H1 (cell line): ENCODE results near the gene HK1. TPM values are rescaled to one million over a fixed set of nuclear protein-coding genes. Genes with fewer than 3 reads are reported as not detected.
"Not testable (repeated sequence)": the region's sequence is repeated elsewhere in the genome, so short reads cannot be mapped to it uniquely, and the experiment has no call there.

Source experiments
- CTCF ChIA-PET: fragments of 300-600 bp; sonication (Branson Sonifier 250); formaldehyde crosslinking; loops from one replicate; lab custom pipeline; 2021; ENCODE audit not compliant: partially characterized antibody; lab: Charles Lee
- POLR2A ChIA-PET: fragments of 300-600 bp; sonication (Branson Sonifier 250); formaldehyde crosslinking; loops from one replicate; lab custom pipeline; 2021; ENCODE audit warnings: inconsistent platforms; ENCODE audit not compliant: partially characterized antibody; lab: Charles Lee
- DNase-seq, 2 experiments: peaks; one replicate each; pipeline versions ENCODE4 v3.0.0 to v3.0.0-alpha.2; 2010 to 2022; ENCODE audit warnings: low spot score in 2 of 2, low read depth in 1 of 2, mixed read lengths in 1 of 2
- FAIRE-seq: peaks from 2 replicates; lab custom pipeline; 2011; peaks lifted over from hg19 to GRCh38; lab: Jason Lieb, UNC
- H2AFZ ChIP-seq: 2 replicates; pipeline ENCODE4 v1.8.1; 2012; ENCODE audit warnings: low read length, inconsistent platforms
- H2AK5ac ChIP-seq: 2 replicates; pipeline ENCODE4 v1.6.1; 2013; ENCODE audit warnings: low read depth, low read length
- H2BK120ac ChIP-seq: replicated peaks from 2 replicates; pipeline ENCODE3; 2013; ENCODE audit warnings: low read depth, low read length, inconsistent platforms
- H2BK12ac ChIP-seq: 2 replicates; pipeline ENCODE4 v1.6.1; 2013; ENCODE audit warnings: low read depth, low read length
- H2BK15ac ChIP-seq: 2 replicates; pipeline ENCODE4 v1.6.1; 2013; ENCODE audit warnings: low read length
- H2BK20ac ChIP-seq: 2 replicates; pipeline ENCODE4 v1.6.1; 2013; ENCODE audit warnings: low read length
- H2BK5ac ChIP-seq: 2 replicates; pipeline ENCODE4 v1.6.1; 2013; ENCODE audit warnings: low read depth, low read length
- H3K14ac ChIP-seq: 2 replicates; pipeline ENCODE4 v1.6.1; 2013; ENCODE audit warnings: inconsistent platforms; ENCODE audit not compliant: insufficient read length
- H3K18ac ChIP-seq: 2 replicates; pipeline ENCODE4 v1.6.1; 2013; ENCODE audit warnings: low read length; ENCODE audit errors: extremely low read depth
- H3K23ac ChIP-seq: 2 replicates; pipeline ENCODE4 v1.6.1; 2013; ENCODE audit warnings: inconsistent platforms; ENCODE audit not compliant: insufficient read length
- H3K23me2 ChIP-seq: 2 replicates; pipeline ENCODE4 v1.6.1; 2013; ENCODE audit warnings: low read depth, low read length
- H3K27ac ChIP-seq: 2 replicates; pipeline ENCODE4 v1.6.1; 2011; ENCODE audit warnings: low read depth, low read length, inconsistent platforms
- H3K27me3 ChIP-seq, 4 experiments: replicated peaks in 1 of 4; 1 replicate in 1 of 4; 2 replicates in 3 of 4; pipeline versions ENCODE4 v1.6.1 to v1.8.1; 2011 to 2013; ENCODE audit warnings: low read length in 3 of 4, mild to moderate bottlenecking in 3 of 4, inconsistent platforms in 2 of 4, mixed read lengths in 2 of 4, moderate library complexity in 1 of 4; ENCODE audit not compliant: control insufficient read depth in 3 of 4, insufficient read depth in 3 of 4; ENCODE audit errors: extremely low read depth in 1 of 4
- H3K36me3 ChIP-seq, 4 experiments: 2 replicates each; pipeline versions ENCODE4 v1.6.1 to v1.8.1; 2011 to 2013; ENCODE audit warnings: mild to moderate bottlenecking in 4 of 4, low read length in 3 of 4, moderate library complexity in 2 of 4, control low read depth in 1 of 4, inconsistent platforms in 1 of 4; ENCODE audit not compliant: insufficient read depth in 4 of 4, control insufficient read depth in 2 of 4
- H3K4ac ChIP-seq: replicated peaks from 2 replicates; pipeline ENCODE3; 2013; ENCODE audit warnings: low read length, low read depth, mixed read lengths, inconsistent platforms; ENCODE audit not compliant: insufficient read length
- H3K4me1 ChIP-seq, 4 experiments: replicated peaks in 1 of 4; 1 replicate in 1 of 4; 2 replicates in 3 of 4; pipeline versions ENCODE4 v1.6.1 to v1.8.1; 2011 to 2013; ENCODE audit warnings: low read length in 3 of 4, inconsistent platforms in 2 of 4, mixed read lengths in 1 of 4; ENCODE audit not compliant: insufficient read depth in 4 of 4, control insufficient read depth in 3 of 4
- H3K4me2 ChIP-seq, 2 experiments: 2 replicates each; pipeline versions ENCODE4 v1.6.1 to v1.8.1; 2011 to 2013; ENCODE audit warnings: low read depth in 2 of 2, low read length in 2 of 2, control low read depth in 1 of 2, inconsistent platforms in 1 of 2, mild to moderate bottlenecking in 1 of 2; ENCODE audit not compliant: insufficient read depth in 1 of 2
- H3K4me3 ChIP-seq, 4 experiments: fragments of 200-600, 300-600 bp in 1 of 4; sonication (generic), shearing (Covaris generic), sonication (Bioruptor Twin) in 1 of 4; 2 replicates each; pipeline versions ENCODE4 v1.5.1 to v1.8.1; 2011 to 2016; ENCODE audit warnings: low read length in 4 of 4, low read depth in 3 of 4, control low read depth in 2 of 4, inconsistent platforms in 2 of 4, mild to moderate bottlenecking in 2 of 4, mixed read lengths in 1 of 4, moderate library complexity in 1 of 4; ENCODE audit not compliant: insufficient read depth in 2 of 4; ENCODE audit errors: extremely low read depth in 1 of 4
- H3K56ac ChIP-seq: replicated peaks from 2 replicates; pipeline ENCODE3; 2013; ENCODE audit warnings: low read depth, mild to moderate bottlenecking, mixed read lengths, low read length, inconsistent platforms; ENCODE audit not compliant: insufficient read length
- H3K79me1 ChIP-seq: 2 replicates; pipeline ENCODE4 v1.6.1; 2013; ENCODE audit warnings: low read depth, low read length, control low read depth
- H3K79me2 ChIP-seq, 2 experiments: 2 replicates each; pipeline versions ENCODE4 v1.6.1 to v1.8.1; 2012 to 2013; ENCODE audit warnings: low read length in 2 of 2, mild to moderate bottlenecking in 2 of 2, inconsistent platforms in 1 of 2; ENCODE audit not compliant: insufficient read depth in 2 of 2, control insufficient read depth in 1 of 2
- H3K9ac ChIP-seq, 4 experiments: replicated peaks in 1 of 4; 1 replicate in 1 of 4; 2 replicates in 3 of 4; pipeline versions ENCODE4 v1.6.1 to v1.8.1; 2011 to 2013; ENCODE audit warnings: low read depth in 3 of 4, low read length in 3 of 4, control low read depth in 2 of 4, mild to moderate bottlenecking in 2 of 4, moderate library complexity in 2 of 4, inconsistent platforms in 1 of 4; ENCODE audit errors: extremely low read depth in 1 of 4
- H3K9me3 ChIP-seq, 2 experiments: 2 replicates each; pipeline versions ENCODE4 v1.6.1 to v1.8.1; 2012 to 2013; ENCODE audit warnings: mild to moderate bottlenecking in 2 of 2, moderate library complexity in 2 of 2, control low read depth in 1 of 2, inconsistent platforms in 1 of 2, low read depth in 1 of 2, low read length in 1 of 2, mixed read lengths in 1 of 2; ENCODE audit not compliant: insufficient read depth in 2 of 2
- H4K20me1 ChIP-seq, 2 experiments: replicated peaks in 1 of 2; 2 replicates each; pipeline versions ENCODE3 to v1.8.1; 2011 to 2013; ENCODE audit warnings: inconsistent platforms in 2 of 2, low read length in 2 of 2, mild to moderate bottlenecking in 1 of 2; ENCODE audit not compliant: insufficient read depth in 2 of 2, control insufficient read depth in 1 of 2
- H4K5ac ChIP-seq: 2 replicates; pipeline ENCODE4 v1.6.1; 2013; ENCODE audit warnings: low read length, low read depth, mixed read lengths, inconsistent platforms; ENCODE audit not compliant: insufficient read length
- H4K8ac ChIP-seq: 2 replicates; pipeline ENCODE4 v1.8.0; 2013; ENCODE audit warnings: mild to moderate bottlenecking, moderate library complexity, low read length, inconsistent platforms; ENCODE audit not compliant: insufficient read depth; ENCODE audit errors: extremely low read depth
- H4K91ac ChIP-seq: replicated peaks from 2 replicates; pipeline ENCODE3; 2013; ENCODE audit warnings: low read length, mixed read lengths, inconsistent platforms; ENCODE audit not compliant: insufficient read length
- WGBS, 2 experiments: shearing (Covaris generic) in 1 of 2; methylation state at CpG; one replicate each; pipeline versions ENCODE4 v1.1.6 to v1.1.7; 2013 to 2015; ENCODE audit warnings: low lambda C conversion rate in 2 of 2, mixed read lengths in 2 of 2, inconsistent platforms in 1 of 2, low coverage in 1 of 2, missing lambda C conversion rate in 1 of 2; ENCODE audit not compliant: insufficient replicate concordance in 2 of 2, insufficient coverage in 1 of 2, insufficient read length in 1 of 2; ENCODE audit errors: extremely low coverage in 1 of 2, missing lambda C conversion rate in 1 of 2; 5-methylcytosine and 5-hydroxymethylcytosine counted together
- polyA plus RNA-seq, 7 experiments: library from polyadenylated mRNA; depleted of rRNA in 3 of 7; stranded (reverse) in 5 of 7; unstranded in 2 of 7; fragments of >200 nt in 5 of 7; fragments of 200-250 nt in 2 of 7; gene quantifications; 1 replicate in 5 of 7; 2 replicates in 1 of 7; 4 replicates in 1 of 7; pipeline versions ENCODE4 v1.2.1 to v1.2.3, GENCODE V29; 2011 to 2013; ENCODE audit warnings: missing spikeins in 2 of 7, mixed read lengths in 2 of 7
- total RNA-seq: library from RNA; stranded (reverse); fragmentation: NEBNext Ultra II Directional; extraction: Animal tissue kit (Norgen Biotek cat#: 25700); gene quantifications from 2 replicates; pipeline ENCODE4 v1.2.1, GENCODE V29; 2021

The HK1 gene
- total and polyA plus RNA-seq, 2 of the 8 experiments (the other 6 are each of a cell fraction or from before 2014, with no cell fraction given) = 55.8 to 247 TPM

- H3K14ac ChIP-seq, FAIRE-seq, H3K4me3 ChIP-seq, H3K79me1 ChIP-seq, H3K23me2 ChIP-seq, H3K79me2 ChIP-seq, H3K56ac ChIP-seq, H3K18ac ChIP-seq, H2BK12ac ChIP-seq, H2BK5ac ChIP-seq, POLR2A ChIA-PET, H2BK120ac ChIP-seq, H3K27ac ChIP-seq, H4K8ac ChIP-seq, CTCF ChIA-PET, H2AK5ac ChIP-seq, H4K20me1 ChIP-seq, H3K4ac ChIP-seq, H3K4me1 ChIP-seq, H2BK20ac ChIP-seq, H4K91ac ChIP-seq, H2AFZ ChIP-seq, H3K4me2 ChIP-seq, H3K9ac ChIP-seq, H3K23ac ChIP-seq, DNase-seq, H3K27me3 ChIP-seq, H2BK15ac ChIP-seq, H3K36me3 ChIP-seq, H4K5ac ChIP-seq, H3K9me3 ChIP-seq: not testable (repeated sequence)
- WGBS, 2 experiments = 92% methylated on average over 10 of the region's 10 CpGs; no CpG with 5 or more reads in 1 of the 2 experiments
Measured at GRCh38 chr10:69308304-69308703, 30.0 kb downstream of the HK1 start.
